GM12891 (cell line): ENCODE data around the gene FBXL13.
A peak's percentile ranks its signal among the peaks of the same experiment; 100 is the strongest.
"Not testable (repeated sequence)": the region's sequence is repeated elsewhere in the genome, so short reads cannot be mapped to it uniquely, and the experiment has no call there.

Source experiments
- DNase-seq: peaks from one replicate; pipeline ENCODE4 v3.0.0; 2011; ENCODE audit warnings: low spot score; ENCODE audit not compliant: insufficient read length
- FAIRE-seq: peaks from 2 replicates; lab custom pipeline; 2011; peaks lifted over from hg19 to GRCh38; lab: Jason Lieb, UNC
- PAX5 ChIP-seq: IDR thresholded peaks from 2 replicates; pipeline ENCODE4 v1.6.1; 2011; ENCODE audit warnings: low read length, moderate library complexity, mild to moderate bottlenecking; ENCODE audit not compliant: insufficient read depth, severe bottlenecking
- POLR2A ChIP-seq: IDR thresholded peaks from 2 replicates; pipeline ENCODE4 v1.6.1; 2011; ENCODE audit warnings: low read depth, low read length, control low read depth
- POLR2AphosphoS5 ChIP-seq: IDR thresholded peaks from 2 replicates; pipeline ENCODE4 v1.6.1; 2011; ENCODE audit warnings: low read depth, low read length, control low read depth
- POU2F2 ChIP-seq: IDR thresholded peaks from 2 replicates; pipeline ENCODE4 v1.6.1; 2011; ENCODE audit warnings: low read depth, mild to moderate bottlenecking, control low read depth, low read length, moderate library complexity
- SPI1 ChIP-seq: IDR thresholded peaks from 2 replicates; pipeline ENCODE4 v1.6.1; 2011; ENCODE audit warnings: low read depth, low read length, control low read depth
- TAF1 ChIP-seq: IDR thresholded peaks from 2 replicates; pipeline ENCODE4 v1.6.1; 2011; ENCODE audit warnings: low read depth, low read length, control low read depth

Gene FBXL13

DNA sequence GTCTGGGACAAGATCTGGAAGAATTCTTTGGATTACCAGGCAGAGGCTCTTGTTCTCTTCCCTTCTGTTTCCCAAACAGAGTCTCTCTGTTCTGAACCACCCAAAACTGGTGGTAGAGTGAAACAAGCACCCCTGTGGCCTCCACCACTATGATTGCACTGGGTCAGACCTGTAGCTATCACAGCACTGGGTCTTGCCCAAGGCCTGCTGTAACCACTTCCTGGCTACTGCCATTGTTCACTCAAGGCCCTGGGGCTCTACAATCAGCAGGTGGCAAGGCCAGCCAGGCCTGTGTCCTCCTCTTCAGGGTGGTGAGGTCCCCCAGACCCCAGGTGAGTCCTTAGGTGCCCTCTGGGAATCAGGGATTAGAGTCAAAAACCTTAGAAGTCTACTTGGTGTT is 165.9 kb downstream of the FBXL13 start:
- no peak for FAIRE-seq
- TF ChIP-seq TAF1, result no peak
- no peak for TF ChIP-seq POLR2AphosphoS5
- TF ChIP-seq PAX5, result no peak
- no peak for TF ChIP-seq POU2F2
- TF ChIP-seq POLR2A, result no peak
- no peak for TF ChIP-seq SPI1
- DNase-seq, result no peak

DNA sequence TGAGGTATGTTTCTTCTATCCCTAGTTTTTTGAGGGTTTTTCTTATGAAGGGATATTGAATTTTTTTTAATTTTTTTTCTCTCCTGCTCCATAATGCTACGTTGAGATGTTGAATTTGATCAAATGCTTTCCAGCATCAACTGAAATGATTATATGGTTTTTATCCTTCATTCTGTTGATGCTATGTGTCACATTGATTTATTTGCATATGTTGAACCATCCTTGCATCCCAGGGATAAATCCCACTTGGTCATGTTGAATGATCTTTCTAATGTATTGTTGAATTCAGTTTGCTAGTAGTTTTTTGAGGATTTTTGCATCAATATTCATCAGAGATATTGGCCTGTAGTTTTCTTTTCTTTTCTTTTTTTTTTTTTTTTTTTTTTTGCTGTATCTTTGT is 171.0 kb downstream of the FBXL13 start:
- not testable (repeated sequence) for DNase-seq, FAIRE-seq

DNA sequence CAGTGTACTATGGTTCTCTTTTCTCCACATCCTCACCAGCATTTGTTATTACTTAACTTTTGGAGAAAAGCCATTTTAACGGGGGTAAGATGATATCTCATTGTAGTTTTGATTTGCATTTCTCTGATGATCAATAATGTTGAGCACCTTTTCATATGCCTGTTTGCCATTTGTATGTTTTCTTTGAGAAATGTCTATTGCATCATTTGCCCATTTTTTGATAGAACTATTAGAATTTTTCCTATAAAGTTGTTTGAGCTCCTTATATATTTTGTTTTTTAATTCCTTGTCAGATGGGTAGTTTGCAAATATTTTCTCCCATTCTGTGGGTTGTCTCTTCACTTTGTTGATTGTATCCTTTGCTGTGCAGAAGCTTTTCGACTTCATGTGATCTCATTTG is 172.5 kb downstream of the FBXL13 start:
- not testable (repeated sequence) for DNase-seq, FAIRE-seq

DNA sequence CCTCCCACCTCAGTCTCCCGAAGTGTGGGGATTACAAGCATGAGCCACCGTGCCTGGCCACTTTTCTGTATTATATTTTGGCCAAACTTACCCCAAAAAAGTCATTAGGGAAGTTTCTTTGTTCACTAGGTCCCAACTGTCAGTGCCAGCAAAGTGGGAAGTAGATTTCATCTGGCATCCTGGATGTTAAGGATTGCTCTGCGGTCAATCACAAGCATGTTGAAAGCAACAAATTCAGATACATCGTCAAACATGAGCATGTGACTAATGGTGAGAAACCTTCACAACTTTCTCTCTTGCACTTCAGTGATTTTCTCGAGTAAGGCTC is 176.1 kb downstream of the FBXL13 start:
- no peak for DNase-seq
- FAIRE-seq, result no peak
- TF ChIP-seq TAF1, result no peak
- no peak for TF ChIP-seq POLR2A
- TF ChIP-seq POU2F2, result no peak
- TF ChIP-seq POLR2AphosphoS5, result no peak
- TF ChIP-seq SPI1, result no peak
- no peak for TF ChIP-seq PAX5

DNA sequence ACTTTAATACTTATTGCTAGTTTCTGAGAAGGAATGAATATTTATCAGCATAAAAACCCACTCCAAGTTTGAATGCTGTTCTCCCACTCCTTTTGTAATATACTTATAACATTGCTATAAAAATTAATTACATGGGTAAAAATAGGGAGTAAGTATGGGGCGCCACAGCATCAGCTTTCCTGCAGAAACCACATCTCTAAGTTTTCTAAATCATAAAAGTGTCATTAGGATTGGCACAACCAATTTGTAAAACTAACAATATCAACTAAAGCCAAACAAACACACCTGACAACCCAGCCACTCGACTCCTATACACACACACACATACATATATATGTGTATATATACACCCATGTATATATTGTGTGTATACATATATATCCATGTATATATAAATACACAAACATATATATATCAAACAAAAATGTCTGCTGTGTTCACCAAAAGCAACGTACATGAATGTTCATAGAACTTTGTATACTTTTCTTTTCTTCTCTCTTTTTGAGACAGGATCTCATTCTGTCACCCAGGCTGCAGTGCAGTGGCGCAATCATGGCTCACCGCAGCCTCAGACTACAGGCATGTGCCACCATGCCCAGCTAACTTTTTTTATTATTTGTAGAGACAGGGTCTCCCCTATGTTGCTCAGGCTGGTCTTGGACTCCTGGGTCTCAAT is 176.6 kb downstream of the FBXL13 start:
- FAIRE-seq (no peak), DNase-seq (no peak)
- TF ChIP-seq TAF1 (no peak), POLR2A (no peak), POLR2AphosphoS5 (no peak)

DNA sequence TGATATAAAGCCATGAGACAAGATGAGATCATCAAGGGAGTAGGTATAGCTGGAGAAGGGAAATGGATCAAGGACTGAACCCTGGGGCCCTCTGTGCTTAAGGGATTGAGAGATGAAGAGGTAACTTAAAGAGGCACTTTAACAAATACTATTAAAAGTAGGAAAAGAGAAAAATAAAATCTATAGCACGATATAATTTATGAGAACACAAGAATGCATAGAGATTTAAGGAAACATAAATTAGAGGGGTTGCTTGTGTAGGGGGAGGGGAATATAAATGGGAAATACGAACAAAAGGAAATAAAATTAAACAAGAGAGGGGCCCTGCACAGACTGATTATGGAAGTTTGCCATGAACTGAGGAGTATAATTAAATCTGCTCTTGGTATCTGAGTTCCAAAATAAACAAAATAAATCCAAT is 177.4 kb downstream of the FBXL13 start:
- FAIRE-seq, result no peak

DNA sequence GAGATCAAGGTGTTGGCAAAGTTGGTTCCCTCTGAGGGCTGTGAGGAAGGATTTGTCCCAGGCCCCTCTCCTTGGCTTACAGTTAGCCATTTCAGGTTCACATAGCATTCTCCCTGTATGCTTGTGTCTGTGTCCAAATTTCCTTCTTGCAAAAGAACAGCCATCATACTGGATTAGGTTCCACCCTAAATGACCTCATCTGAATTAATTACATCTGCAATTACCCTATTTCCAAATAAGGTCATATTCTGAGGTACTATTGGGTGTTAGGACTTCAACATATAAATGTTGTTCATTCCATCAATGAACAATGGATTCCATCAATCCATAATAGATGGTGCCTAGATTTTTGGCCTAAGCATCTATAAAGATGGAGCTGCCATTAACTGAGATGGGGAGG is 178.0 kb downstream of the FBXL13 start:
- TF ChIP-seq SPI1 (no peak), TAF1 (no peak), POLR2A (no peak), POLR2AphosphoS5 (no peak), POU2F2 (no peak), PAX5 (no peak)
- DNase-seq (no peak), FAIRE-seq (no peak)

More for the DNA sequence above, 177.4 kb downstream of the FBXL13 start:
- no peak for DNase-seq
- TF ChIP-seq POLR2A (no peak), SPI1 (no peak), POU2F2 (no peak), TAF1 (no peak), PAX5 (no peak), POLR2AphosphoS5 (no peak)

DNA sequence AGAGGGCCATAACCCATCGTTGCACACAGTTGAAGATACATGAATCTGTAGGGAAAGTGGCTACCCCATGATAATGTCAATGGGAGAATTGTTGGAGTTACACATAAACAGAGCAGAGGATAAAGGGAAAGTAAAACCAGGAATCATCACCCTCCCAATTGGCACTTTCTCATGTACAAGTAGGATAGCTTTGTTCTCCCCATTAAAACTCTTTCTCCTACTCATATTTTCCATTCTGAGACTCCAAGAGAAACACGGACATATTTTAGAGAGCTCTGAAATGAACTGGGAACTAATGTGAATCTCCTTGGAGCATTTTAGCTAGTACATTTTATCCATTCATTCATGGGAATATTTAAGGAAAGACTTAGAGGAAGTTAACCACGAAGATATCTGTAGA is 179.0 kb downstream of the FBXL13 start:
- TF ChIP-seq SPI1 (no peak), POLR2A (no peak), POU2F2 (no peak), TAF1 (no peak), PAX5 (no peak), POLR2AphosphoS5 (no peak)
- no peak for FAIRE-seq
- DNase-seq, result no peak

DNA sequence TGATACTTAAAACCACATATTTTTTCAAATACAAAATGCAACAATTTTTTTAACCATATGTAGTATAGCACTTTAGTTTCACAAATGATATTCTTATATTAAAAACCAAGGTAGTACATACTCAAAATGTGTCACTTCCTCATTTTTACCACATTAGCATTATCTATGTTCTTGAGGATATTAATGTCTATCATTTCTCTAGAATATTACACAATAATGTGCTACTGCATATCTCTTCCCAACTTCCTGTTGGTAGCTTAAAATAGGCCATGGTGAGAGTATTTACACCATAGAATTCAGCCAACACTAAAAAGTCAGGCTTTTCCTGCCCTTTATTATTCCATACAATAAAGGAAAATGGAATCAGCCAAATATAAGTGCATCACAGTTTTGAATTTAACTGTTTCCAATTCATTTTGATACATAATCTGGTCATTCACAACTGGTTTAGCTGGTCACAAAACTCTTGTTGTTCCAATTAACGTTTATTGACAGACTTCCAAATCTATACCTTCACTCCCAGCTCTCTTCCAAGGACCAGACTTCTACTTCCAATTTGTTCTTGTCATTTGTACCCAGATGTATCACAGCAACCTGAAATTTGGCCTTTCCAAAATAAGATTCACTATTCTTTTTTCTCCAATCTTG is 181.8 kb downstream of the FBXL13 start:
- TF ChIP-seq SPI1 (peak; percentile 47; the same call in 1 of the 2 replicates), PAX5 (no peak), POLR2AphosphoS5 (no peak)
- DNase-seq (no peak), FAIRE-seq (no peak)

DNA sequence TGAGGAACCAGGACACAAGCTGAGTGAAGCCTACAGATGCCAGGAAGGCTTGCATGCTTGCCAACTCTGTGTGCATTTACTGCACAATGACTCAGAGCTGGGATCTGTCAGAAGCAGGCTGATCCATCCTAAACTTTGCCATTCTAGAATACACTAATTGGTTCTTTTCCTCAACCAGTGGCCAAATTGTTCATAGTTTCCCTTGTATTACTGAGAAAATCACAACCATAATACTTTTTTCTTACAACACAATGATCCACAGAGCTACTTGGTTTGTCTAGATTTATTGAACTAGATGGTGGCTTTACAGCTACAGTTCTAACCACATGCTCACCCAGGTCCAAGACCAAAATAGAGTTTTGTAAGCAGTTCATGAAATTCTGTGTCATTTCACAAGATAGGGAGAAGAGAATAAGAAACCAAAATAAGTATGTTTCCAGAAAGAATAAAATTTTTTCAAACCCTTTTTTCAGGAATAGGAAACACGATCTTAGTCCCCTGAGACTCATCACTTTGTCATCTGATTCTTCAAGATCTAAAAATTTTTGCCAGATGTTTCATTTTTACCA is 182.8 kb downstream of the FBXL13 start:
- TF ChIP-seq POU2F2, result no peak
- no peak for TF ChIP-seq PAX5
- no peak for TF ChIP-seq POLR2A
- TF ChIP-seq POLR2AphosphoS5, result no peak
- no peak for TF ChIP-seq TAF1
- no peak for TF ChIP-seq SPI1
- DNase-seq, result no peak

DNA sequence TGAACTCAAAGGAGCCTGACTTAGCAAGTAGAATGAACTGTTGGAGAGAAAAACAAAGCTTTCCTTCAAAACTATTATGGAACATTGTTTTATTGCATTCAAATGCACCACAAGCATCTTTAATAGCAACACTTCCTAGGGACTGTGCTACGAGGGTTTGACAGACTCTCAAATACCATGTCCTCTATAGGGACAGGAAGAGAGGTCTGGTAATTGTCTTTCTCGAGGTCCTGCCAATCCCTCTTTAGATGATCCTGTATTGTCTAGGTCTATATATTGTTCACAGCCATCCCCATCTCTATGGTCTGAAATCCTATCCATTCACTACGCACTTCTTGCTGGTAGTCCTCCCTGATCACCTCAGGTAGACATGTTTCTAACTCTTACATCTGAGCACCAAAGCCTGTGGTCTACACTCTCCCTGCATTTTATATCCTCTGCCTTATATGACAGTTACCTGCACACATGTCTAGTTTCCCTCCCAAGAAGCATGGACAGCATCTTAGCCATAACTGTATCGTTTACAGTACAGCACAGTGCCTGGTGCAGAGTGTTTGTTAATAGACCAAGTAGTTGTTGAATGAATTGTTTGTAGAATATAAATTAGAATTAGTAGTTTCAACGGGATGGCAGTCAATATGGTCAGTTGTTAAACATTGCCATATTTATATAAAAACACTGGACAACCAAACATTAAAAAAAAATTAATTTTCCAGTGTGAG is 183.5 kb downstream of the FBXL13 start:
- DNase-seq (no peak), FAIRE-seq (no peak)
- no peak for TF ChIP-seq PAX5
- no peak for TF ChIP-seq POU2F2
- TF ChIP-seq TAF1, result no peak
- no peak for TF ChIP-seq POLR2A
- no peak for TF ChIP-seq POLR2AphosphoS5
- TF ChIP-seq SPI1, result no peak

More for the DNA sequence above, 182.8 kb downstream of the FBXL13 start:
- FAIRE-seq, result no peak
